NCI-H526 (cell line): ENCODE measurements around the gene SMG1.
"Not testable (repeated sequence)": the region's sequence is repeated elsewhere in the genome, so short reads cannot be mapped to it uniquely, and the experiment has no call there.

ENCODE experiments used
- DNase-seq, 2 experiments: peaks; one replicate each; lab custom pipeline; 2025; lab: John Stamatoyannopoulos, UW

Gene SMG1

DNA sequence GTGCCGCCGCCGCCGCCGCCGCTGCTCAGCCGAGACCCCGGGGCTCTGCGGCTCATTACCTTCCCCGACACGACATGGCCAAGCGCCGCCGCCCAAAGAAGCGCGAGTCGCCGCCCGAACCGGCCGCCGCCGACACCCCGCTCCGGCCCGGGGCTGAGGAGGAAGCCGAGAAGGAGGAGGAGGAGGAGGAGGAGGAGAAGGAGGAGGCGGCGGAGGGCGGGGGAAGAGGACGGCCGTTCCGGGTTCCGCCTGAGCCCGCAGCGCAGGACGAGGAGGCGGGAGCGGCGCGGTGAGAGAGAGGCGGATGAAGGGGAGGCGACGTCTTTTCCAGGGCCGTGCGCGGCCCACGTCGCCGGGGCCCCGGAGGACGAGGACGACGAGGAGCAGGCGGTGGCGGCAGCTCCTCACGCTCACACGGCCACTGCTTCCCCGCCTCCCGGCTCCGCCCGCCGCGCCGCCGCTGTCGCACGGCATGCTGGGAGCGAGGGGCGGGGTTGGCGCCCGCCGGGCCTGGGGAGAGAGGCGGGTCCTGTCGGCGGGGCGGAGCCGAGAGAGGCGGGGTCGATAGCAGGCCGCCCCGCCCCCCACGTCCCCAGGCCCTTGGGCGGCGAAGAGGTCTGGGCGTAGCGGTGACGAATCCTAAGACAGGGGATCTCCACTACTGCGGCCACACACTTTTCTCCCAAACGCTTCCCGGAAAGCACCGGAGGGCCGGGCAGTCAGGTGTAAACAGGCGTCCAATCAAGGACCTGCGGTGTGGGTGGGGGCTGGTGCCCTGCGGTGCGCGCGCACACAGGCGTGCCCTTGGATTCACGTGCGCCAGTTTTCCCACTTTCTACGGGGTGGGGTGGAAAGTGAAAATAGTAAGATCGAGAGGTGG is at the start of gene SMG1:
Gene SMG1, minus strand, starts transcription at position 423 of the 880 bp plus-strand sequence. Its CDS starts 367 bp downstream, at position 56.
- DNase-seq, result peak; percentile 94

DNA sequence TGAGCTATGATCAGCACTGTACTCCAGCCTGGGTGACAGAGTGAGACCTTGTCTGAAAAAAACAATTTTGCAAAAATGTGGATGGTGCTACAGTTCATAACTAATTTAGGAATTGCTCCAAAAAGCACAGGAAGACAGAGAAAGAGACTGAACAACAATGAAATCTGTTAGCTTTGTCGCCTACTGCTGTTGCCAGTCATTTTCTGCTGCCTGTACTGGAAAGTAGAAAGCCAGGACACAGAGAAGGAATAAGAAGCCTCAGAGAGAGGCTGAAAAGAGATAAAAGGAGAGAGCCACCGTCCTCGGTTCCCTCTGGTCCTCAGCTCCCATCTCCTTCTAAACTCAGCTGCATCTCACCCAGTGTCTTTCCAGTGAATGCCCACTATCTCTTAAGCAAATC is 48.9 kb upstream of the SMG1 start:
- DNase-seq, result no peak

GRCh38 chr16:18969855-18970240 is 43.6 kb upstream of the SMG1 start:
- no peak for DNase-seq

GRCh38 chr16:18969050-18969854 is 43.0 kb upstream of the SMG1 start:
- peak; percentile 59 to 88 for DNase-seq

- no peak for DNase-seq
Measured at GRCh38 chr16:18966791-18967190, 40.6 kb upstream of the SMG1 start.

- no peak for DNase-seq
Measured at GRCh38 chr16:18965555-18965954, 39.3 kb upstream of the SMG1 start.

GRCh38 chr16:18959031-18959505 is 32.9 kb upstream of the SMG1 start:
- DNase-seq, result peak in 1 of 2 experiments; percentile 18

DNA sequence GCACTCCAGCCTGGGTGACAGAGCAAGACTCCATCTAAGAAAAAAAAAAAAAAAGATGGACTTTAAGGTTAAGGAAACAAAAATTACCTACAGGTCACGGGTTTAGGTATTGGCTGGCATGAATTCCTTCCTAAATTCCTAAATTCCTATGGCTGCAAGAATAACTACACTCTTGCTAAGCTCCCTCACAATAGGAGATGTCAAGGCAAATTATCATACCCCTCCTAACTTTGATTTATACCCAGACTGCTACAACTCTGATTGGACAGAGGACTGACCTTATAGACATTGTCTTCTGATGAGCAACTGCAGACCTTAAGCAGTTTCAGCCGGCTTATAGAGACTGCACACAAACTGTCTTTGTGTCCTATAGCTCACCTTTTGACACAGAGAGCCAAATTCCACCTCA is 32.4 kb upstream of the SMG1 start:
- no peak for DNase-seq

DNA sequence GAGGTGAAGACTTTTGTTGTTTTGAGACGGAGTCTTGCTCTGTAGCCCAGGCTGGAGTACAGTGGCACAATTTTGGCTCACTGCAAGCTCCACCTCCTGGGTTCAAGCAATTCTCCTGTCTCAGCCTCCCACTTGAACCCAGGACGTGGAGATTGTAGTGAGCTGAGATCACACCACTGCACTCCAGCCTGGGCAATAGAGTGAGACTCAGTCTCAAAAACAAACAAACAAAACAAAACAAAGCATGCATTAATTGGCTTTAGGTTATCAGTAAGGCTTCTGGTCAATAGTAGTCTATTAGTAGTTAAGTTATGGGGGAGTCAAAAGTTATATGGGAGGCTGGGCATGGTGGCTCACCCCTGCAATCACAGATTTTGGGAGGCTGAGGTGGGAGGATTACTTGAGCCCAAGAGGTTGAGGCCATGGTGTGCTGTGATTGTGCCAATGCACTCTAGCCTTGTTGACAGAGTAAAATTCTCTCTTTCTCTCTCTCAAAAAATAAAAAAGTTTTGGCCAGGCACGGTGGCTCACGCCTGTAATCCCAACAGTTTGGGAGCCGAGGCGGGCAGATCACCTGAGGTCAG is 30.5 kb upstream of the SMG1 start:
- not testable (repeated sequence) for DNase-seq

DNA sequence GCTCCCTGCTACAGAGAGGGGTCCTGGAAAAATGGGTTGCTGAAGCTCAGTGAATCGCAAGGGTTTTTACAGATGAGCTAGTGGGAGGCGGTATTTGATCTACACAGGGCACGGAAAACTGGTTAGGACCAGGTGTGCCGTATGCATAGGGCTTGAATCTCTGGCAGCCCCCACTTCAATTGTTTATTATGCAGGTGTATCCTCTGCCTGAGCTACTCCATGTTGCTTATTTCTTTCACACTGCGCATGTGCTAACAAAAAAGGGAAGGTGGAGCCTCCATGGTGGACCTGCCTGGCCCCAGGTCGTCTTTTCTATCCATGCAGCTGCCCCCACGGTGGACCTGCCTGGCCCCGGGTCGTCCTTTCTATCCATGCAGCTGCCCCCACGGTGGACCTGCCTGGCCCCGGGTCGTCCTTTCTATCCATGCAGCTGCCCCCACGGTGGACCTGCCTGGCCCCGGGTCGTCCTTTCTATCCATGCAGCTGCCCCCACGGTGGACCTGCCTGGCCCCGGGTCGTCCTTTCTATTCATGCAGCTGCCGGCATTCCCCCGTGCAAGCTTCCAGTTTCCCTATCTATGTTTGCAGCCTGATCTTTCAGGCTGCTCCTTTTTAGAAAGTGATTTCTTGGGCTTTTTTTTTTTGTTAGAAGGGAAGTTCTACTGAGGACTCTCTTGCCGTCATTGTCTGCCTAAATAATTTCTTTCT is 29.8 kb upstream of the SMG1 start:
- peak in 1 of 2 experiments; percentile 40 for DNase-seq

- no peak for DNase-seq
Measured at GRCh38 chr16:18953547-18953946, 27.3 kb upstream of the SMG1 start.

DNA sequence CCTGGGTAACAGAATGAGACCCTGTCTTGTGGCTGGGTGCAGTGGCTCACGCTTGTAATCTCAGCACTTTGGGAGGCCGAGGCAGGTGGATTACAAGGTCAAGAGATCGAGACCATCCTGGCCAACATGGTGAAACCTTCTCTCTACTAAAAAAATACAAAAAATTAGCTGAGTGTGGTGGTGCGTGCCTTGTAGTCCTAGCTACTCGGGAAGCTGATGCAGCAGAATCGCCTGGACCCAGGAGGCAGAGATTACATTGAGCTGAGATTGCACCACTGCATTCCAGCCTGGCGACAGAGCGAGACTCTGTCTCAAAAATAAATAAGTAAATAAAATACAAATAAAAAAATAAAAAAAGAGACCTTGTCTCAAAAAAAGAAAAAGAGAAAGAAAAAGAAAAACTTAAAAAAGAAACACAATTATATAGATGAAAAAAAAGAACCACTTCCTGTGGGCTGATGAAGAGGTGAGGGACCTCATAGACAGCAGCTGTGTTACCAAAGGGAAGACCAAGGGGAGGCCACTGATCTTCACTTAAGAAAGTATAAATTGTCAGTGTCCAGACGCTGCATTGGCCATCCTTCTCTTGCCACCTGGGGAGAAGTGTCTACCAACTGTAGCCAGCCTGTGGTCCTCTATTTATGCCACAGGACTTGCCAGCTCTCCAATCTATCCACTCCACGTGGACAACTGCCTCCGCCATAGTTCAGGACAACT is 24.4 kb upstream of the SMG1 start:
- no peak for DNase-seq

GRCh38 chr16:18948372-18949020 is 22.3 kb upstream of the SMG1 start:
- DNase-seq, result no peak

DNA sequence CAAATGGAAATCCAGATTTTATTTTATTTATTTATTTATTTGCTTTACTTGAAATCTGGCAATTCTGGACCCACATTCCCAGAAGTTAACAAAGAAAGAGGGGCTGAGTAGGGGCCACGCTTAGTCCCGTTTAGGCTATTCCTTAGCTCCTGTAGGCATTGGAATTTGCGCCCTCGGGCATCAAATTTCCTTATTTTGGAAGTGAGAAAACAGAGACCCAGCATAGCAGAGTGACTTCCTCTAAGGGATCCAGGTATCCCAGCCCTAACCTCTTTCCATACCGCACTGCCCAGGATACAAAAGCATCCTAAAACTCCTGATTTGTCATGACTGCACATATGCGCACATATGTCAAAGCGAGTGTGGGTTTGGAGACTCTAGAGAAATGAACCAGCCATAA is 19.0 kb upstream of the SMG1 start:
- no peak for DNase-seq

DNA sequence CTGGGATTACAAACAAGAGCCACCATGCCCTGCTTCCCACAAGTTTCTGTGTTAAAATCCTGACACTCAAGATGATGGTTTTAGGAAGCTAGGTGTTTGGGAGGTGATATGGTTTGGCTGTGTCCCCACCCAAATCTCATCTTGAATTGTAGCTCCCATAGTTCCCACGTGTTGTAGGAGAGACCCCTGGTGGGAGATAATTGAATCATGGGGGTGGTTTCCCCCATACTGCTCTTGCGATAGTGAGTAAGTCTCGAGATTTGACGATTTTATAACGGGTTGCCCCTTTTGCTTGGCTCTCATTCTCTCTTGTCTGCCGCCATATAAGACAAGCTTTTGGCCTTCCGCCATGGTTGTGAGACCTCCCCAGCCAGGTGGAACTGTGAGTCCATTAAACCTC is 17.2 kb upstream of the SMG1 start:
- DNase-seq, result no peak

DNA sequence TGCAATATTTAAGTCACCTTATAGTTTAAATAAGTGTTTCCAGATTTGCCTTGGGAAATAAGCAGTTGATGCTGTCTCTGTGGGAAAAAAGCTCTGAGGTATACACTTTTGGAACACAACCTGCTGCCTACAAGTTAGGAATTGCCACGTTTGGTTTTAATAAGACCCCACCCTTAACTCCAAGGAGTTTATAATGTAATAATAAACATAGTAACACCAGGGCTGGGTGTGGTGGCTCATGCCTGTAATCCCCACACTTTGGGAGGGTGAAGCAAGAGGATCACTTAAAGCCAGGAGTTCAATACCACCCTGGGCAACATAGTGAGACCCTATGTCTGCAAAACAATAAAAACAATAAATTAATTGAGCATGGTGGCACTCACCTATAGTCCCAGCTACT is 15.9 kb upstream of the SMG1 start:
- no peak for DNase-seq

DNA sequence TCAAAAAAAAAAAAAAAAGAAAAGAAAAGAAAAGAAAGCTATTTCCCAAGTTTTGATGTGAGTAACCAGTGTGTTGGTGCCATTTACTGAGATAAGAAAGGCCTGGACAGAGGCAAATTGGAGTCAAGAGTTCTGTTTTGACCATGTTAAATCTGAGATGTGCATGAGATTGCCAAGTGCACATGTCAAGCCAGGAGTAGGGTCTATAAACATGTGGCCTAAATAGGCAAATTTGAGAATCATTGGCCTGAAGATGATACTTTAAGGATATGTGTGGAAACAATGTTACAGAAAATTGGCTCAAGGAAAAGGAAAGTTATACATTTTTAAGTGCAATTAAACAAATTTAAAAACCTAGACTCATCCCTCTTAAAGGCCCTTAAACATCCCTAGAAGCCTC is 15.3 kb upstream of the SMG1 start:
- DNase-seq, result no peak

GRCh38 chr16:18938986-18939385 is 12.8 kb upstream of the SMG1 start:
- no peak for DNase-seq

DNA sequence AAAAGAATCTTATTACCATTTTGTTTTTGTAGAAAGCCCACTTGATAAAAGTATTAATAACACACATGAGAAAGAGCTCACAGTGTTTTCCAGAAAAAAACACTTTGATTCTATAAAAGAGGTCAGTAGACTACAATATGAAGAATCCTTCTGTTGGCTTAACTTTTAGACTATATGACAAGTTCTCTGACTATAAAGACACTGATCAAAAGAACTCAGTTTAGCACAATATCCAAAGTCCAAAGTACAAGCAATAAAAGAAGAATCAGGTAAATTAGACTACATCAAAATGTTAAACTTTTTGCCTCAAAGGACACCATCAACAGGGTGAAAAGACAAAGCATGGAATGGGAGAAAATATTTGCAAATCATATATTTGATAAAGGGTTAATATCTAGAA is 11.2 kb upstream of the SMG1 start:
- DNase-seq, result no peak

DNA sequence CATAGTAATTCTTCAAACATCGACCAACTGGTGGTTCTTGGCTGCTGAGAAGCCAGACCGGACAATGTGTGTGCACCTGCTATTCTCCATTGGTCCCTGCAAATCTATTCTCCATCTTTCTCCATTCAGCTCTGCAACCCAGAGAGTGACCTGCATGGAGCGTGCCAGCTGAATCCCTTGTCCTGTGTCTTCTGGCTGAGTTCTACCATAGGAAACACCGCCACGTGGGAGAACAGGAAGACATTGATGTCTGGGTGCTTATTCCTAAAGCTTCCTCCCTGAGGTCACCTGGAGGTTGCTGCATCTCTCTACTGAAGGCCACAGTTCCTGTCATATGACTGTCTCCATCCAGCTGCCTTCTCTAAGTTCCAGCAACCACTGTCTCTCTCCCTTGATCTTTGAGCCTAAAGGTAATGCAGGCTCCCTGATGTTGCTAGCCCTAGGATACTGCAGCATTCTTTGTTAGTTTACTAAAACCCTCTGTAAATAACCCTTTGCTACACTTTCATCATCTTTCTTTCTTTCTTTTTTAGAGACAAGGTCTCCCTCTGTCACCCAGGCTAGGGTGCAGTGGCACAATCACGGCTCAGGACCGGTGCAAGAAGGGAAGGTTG is 10.6 kb upstream of the SMG1 start:
- no peak for DNase-seq
